GM18519 (cell line): Measurements from ENCODE around the gene NCAM1.

Experiments used
- ATAC-seq: cut with Tn5 transposase; IDR thresholded peaks from one replicate; pipeline ENCODE4 v1.9.1; 2021; ENCODE audit warnings: mild to moderate bottlenecking, moderate library complexity; ENCODE audit not compliant: unreplicated experiment, low FRiP score

Gene NCAM1

DNA sequence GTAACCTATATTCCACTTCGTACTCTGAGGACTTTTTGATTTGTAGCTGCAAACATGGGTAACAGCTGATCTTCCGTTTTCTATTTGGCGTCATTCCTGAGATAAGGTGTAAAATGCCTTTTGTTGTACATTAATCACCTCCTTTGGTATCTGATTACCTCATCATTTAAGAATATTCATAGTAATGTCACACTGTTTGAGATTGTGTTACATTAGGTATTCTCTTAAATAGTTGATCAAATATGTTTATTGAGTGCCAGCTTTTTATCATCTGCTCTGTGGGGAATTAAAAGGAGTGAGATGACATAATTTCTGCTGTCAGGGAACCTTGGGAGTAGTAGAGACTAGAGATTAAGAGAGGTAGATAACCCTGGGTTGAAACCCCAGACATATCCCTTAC, 5.9 kb downstream of the NCAM1 start:
- ATAC-seq, result no peak

DNA sequence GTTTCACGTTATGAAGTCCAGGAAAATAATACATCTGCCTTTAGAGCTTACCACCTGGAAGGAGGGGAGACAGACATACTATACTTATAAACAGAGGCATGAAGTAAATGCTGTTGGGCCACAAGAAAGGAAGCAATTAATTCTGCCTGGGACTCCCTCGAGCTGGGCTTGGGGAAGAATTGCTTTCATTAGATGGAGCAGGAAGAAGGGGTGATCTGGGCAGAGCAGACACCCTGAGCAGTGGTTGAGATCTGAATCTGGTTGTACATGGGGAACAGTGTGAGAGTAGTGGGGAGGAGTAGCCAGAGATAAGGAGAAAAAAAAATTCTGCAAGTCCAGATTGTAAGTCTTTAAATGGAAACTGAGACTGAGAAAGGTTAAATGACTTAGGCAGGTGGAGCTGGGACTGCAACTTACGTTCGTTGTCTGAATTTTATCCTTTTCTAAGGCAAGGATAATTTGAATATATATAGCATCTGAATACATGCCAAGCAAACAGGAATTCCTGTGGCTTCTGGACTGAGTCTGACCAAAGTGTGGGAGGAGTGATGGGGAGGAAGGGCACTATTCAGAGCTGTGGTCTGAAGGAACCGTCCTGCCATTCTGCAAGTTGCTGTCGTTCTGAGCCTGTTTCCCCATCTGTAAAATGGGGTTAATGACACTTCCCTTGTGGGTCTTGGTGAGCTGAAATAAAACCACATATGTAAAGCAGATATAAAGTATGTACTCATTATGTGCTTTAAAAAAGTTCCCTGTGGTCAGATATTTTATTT, 7.9 kb downstream of the NCAM1 start:
- no peak for ATAC-seq

DNA sequence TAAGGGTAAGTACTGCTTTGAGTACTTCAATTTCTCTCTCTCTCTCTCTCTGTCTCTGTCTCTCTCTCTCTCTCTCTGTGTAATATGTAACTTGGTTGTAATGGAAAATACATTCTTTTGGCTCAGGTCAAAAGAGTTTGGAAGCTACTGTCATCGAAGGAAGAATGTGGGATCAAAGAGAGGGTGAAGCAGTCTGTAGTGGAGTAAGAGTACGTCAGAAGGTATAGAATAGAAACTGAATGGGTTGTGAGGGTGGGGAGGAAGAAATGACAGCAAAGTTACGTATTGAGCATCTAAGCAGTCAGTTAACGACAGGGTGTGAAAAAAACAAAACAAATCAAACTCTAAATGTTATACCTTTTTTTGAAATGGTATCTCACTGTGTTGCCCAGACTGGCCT, 10.0 kb downstream of the NCAM1 start:
- ATAC-seq, result no peak

DNA sequence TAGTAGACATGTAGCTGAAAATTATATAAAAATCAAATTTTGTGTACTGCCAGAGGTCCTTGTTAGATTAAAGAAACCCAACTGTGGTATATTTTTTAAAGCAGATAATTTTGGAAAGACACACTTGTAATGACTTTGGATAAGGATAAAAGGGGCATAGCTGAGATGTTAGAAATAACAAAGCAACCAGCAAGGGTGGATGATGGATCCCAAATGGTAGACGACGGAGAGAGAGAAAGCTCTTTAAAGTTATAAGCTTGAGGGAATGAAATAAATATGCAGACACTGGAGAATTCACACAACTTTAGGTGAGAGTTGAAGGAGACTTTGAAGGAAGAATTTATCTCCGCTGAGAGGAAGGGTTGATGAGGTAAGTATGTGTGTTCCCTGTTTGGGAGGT, 10.6 kb downstream of the NCAM1 start:
- ATAC-seq, result no peak

DNA sequence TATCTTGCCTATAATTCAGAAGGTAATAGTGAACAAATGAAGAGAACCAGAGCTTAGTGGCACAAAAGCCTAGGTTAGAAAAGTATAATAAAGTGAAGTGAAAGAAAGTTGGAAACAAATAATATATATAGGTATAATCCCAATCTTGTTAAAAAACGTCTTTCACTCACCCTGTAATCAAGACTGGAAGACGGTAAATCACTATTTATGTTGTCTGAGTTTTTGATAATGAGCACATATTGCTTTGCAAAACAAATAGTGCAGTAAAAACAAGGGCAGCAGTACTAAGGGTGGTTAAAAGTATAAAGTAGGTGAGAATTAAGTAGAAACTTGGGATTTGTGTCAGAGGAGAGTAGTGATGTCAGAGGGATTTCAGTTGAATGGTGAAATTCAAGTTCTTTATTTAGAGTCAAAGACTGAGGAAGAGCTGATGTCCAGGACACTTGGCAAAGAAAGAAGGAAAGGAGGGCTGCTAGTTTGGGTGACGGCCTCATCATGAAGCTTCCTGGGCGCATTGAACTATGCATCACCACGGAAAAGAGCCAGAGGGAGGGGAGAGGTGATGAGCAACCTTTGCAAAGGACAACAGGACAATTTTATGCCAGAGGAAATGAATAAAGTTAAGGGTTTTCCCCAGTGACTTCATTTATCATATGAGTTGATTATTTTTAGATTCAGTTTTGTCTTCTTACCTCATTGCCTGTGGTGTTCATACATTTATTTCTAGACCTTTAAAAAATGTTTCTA, 11.4 kb downstream of the NCAM1 start:
- ATAC-seq, result no peak

DNA sequence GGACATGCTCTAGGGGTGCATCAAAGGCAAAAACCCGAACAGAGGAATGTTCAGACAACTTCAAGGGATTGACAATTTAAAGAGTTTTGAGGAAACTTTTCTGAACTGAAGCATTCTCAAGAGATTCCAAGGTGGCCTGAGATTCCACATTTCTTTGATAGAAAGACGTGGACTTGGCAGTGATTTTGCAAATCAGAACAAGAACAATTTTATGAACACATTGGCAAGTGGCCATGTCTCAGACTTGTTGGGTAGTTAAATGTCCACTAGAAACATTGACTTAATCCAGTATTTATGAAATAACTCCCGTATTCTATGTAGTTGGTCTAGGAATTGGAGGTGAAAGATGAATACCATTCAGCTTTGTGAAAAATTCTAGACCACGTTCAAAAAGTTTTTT, 13.8 kb downstream of the NCAM1 start:
- no peak for ATAC-seq

DNA sequence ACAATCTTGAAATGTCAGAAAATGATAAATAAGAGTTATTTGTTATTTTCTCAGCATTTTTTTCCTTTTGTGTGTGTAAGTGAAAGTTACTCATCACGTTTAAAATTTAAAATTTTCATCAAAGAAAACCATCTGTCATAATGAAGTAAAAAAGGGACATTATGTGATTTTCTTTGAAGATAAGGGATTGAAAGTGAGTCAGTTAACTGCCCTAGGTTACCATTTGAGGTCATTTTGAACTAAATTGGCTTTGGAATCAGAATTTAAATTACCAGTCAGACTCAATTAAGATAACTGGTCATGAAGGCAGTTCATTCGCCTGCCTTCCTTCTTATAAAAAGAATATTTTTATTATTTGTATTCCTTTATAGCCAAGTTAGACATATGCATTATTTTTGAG, 14.3 kb downstream of the NCAM1 start:
- ATAC-seq, result no peak

DNA sequence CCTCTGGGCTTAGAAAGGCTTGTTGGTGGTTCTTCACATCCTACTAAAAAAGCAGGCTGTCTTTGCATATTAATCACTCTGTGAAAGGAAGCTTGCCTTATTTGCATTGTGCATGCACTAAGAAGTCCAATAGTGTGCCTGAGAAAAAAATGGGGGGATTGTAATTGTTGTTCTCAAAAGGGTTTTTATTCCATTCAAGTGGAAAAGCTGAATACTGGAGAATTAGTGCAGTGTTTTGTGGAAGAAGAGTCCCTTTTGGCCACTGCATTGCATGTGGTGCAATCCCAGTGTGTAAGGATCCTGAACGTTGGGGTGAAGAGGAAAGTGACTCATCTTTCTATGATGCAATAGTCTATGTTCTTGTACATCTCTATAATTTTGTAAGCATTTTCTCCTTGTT, 16.5 kb downstream of the NCAM1 start:
- ATAC-seq, result no peak

DNA sequence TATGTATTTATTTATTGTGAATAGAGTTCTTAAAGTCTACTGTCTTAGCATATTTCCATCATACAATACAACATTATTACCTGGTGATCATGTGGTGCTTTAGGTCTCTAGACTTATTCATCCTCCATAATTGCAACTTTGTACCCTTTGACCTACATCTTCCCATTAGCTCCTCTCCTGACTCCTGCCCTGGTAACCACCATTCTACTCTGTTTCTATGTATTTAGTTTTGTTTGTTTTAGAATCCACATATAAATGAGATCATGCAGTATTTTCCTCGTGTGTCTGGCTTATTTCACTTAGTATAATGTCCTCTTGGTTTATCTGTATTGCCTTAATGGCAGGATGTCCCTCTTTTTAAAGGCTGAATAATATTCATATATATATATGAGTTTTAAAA, 22.7 kb downstream of the NCAM1 start:
- no peak for ATAC-seq

DNA sequence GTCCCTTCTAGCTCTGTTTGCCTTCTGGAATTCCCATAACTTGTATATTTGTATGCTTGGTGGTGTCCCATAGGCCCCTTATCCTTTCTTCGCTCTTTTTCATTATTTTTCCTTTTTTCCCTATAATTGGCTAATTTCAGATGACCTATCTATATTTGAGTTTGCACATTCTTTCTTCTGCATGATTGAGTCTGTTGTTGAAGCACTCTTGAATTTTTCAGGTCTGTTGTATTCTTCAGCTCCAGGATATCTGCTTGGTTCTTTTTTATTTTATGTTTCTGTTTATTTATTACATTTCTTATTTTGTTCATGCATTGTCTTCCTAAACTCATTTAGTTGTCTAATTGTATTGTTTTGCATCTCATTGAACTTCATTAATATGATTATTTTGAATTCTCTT, 28.0 kb downstream of the NCAM1 start:
- ATAC-seq, result no peak

DNA sequence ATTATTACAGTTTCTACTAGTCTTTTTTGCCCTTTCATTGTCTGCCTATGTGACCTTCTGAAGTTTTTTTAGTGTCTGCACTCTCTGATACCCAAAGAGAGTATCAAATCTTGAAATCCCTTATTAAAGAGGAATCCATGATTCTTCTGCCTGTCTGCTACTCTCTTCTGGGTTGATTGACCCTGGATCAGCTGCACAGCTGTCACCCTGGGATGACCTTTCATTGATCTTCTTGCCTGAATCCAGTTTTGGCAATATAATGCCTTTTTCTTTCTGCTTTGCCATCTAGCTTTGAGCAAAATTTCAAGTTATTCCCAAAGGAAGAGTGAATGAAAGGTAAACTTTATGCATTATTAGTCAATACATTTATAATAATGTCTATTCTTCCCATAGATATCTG, 32.6 kb downstream of the NCAM1 start:
- ATAC-seq, result no peak

DNA sequence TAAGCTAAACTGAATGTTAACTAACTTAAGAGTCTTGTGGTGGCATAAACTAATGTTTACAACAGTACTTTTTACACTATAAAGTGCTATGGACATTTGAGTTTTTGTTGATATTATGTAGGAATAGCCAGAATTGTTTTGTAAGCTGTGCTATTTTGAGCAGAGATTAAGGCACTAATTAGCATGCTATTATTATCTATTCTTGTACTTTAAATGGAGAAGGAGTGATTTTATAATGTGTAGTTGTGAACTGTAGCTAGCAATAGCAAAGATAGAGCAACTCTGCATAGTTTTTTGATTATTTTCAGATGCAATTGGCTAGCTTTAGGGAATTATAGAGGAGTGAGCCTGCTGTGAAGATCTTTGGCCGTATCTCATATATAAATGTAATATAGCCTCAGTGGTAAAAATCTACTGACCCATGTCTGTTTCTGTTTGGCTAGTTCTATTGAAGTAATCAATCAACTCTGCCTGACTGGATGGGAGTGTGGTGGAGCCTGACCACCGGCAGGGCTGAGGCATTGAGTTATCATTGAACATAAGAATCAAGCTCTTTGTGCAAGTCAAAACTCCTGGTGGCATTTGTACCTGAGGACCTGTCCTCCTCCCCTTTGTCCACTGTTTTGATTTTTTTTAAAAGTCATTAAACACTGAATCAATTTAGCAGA, 34.3 kb downstream of the NCAM1 start:
- no peak for ATAC-seq

DNA sequence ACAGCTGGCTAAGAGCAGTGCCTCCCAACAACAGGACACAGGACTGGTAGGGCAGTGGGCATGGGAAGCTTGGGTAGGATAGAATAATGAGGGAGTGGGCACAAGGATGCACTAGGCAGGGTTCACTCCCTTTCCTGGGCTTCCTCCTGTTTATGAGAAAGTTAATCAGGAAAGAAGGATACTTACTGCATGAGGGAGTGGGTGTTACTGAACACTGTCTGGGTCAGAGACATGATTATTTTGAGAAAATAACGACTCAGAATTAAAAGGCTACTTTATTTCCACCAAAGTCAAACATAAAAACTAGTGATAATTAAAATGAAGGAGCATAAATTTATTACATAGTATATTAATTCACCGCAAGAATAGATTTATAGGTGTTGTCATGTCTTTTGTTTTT, 35.8 kb downstream of the NCAM1 start:
- ATAC-seq, result no peak

DNA sequence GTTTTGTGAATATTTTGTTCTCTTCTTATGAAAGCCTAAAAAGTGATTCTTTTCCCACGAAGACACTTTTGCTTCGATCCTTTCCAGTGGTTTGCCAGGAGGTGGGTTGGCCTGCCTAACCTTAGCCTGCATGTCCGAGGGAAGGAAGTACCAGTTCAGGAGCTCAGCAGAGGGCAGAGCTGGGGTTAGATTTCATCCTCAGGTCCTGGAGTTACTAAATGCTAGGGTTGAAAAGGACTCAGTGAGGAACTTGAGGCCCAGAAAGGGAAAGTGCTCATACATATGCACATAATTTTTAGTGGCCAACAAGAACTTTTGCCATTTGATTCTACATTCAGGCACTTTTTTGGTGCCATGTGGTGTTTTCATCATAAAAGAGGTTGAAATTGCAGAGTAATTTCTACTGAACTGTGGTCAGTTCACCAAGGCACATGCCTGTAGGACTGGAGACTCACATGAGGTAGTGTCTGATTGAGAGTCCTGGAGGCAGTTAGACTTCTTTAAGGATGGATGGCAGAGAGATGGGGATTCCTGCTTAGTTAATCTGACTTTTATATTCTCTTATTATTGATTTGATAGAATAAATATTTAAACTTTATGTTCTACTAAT, 36.7 kb downstream of the NCAM1 start:
- no peak for ATAC-seq

DNA sequence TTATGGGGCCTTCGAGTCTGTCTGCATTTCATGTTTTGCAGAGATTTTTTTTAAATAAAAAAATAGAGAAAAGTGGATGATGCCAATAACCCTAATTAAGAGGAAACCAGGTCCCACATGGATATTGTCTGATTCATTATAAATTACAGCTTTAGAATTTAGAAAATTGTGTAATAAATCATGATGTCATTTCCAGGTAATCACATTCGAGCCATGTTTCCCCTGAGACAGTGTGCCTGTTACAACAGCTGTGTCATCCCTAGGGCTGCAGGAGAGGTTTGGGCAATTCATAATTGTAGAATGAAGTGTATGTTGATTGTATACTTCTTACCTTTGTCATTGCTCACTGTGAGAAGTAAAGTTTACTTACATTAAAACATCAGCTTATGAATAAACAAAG, 38.3 kb downstream of the NCAM1 start:
- ATAC-seq, result no peak

DNA sequence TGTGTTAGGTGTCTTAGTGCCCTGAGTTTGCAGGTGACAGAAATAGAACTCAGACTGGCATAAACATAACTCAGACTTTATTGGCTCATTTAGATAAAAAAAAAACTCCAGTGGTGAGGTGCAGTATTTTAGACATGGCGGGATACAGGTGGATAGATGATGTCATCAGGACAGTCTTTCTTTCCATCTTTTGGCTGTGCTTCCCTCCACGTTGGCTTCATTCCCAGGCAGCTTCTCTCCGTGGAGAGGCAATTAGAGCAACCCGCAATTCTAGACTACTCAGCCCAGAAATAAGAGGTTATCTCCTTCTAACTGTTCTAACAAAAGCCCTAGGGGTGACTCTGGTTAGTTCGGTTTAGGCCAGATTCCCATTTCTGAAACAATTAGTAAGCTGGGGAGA, 40.5 kb downstream of the NCAM1 start:
- ATAC-seq, result no peak

DNA sequence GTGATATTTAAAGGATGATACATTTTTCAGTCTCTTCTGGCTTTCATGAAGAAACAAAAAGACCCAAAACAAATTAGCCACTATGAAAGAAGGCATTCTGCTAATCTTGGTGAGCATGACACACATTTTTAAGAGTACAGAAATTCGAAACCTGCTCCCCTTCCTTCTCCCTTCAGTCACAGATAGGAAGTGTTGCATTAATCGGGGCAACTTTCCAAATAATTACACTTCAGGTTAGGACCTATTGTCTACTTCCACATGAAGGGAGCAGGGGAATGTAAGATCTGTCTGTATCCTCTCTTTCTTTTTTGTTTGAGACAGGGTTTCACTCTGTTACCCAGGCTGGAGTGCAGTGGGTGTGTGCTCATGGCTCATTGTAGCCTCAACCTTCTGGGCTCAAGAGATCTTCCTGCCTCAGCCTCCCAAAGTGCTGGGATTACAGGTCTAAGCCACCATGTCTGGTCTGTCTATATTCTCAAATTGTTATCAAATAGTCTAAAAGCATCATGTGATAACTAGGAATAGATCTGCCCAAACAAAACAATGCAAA, 45.8 kb downstream of the NCAM1 start:
- no peak for ATAC-seq

DNA sequence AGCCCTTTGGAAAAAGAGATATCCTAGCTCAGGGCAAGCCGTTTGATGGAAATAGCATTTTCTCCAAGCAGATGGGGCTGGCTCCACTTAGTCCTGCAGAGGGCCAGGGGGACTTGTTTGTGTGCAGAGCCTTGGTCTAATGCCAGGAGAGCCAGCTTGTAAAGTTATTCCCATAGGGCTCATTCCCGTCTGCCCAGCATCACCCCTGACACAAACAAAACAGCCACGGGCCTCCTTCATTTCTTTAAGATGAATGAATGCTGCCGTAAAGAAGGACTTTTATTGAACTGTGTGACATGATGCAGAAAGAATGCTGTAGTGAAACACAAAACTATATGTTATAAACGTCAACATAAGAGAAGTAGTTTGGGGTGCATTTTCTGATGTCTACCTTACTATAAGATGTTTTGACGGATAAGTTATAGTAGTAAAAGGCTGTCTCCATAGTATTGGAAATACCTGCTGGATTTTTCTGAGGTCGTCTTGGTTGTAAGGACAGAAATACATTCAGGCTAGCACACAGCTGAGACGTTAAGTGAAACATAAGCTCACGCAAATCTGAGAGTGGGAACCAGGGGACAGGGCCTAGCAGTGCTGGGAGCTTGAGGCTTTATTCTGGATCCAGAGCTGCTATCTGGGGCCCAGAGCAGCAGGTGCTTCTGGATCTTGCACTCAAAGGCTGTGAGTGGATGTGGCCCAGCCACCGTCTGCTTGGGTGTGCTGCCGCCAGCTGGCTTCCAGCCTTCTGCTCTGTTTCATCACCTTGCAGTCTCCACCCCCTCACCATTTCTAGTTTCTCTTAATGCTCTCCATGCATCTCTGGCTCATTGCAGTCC, 53.3 kb downstream of the NCAM1 start:
- ATAC-seq, result no peak

DNA sequence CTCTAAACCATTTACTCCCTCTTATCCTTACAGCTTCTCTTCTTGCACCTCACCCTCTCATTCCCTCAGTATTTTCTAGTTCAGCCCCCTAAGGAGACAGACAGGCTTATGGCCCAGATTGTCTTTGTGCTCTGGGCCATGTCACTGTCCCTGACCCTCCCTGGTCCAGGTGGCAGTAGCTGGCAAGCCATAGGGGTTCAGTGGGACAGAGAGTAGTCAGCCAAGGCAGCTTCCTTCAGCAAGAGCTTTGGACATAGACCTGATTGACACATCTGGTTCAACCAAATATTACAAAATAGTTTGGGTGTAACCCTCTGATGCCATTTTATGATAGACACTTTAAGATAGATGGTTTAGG, 53.9 kb downstream of the NCAM1 start:
- no peak for ATAC-seq

DNA sequence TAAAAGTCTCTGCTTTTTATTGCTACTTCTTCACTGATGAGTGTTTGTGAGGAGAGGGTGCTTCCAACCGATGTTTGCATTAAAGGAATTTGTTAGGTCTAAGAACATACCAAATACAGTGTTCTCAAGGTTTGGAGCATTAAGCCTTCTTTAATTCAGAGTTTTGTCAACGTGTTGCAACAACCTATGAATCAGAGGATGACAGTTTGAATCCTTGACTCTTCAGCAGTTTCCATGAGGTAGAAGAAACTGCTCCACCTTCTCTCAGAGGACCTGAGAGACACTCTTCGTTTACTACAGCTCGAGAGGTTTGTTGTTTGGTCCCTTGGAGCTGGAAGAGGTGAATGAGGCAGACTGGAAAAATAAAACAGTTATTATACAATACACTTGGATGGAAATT, 55.7 kb downstream of the NCAM1 start:
- no peak for ATAC-seq
